GM12875 (cell line): ENCODE measurements around the gene BLOC1S5.
"Not testable (repeated sequence)": the region's sequence is repeated elsewhere in the genome, so short reads cannot be mapped to it uniquely, and the experiment has no call there.

Experiments
- H3K4me3 ChIP-seq: one replicate; pipeline ENCODE4 v1.5.1; 2011; ENCODE audit warnings: low read depth, low read length, control low read depth
- CTCF ChIP-seq: IDR thresholded peaks from 2 replicates; pipeline ENCODE4 v1.5.1; 2011; ENCODE audit warnings: low read depth, mild to moderate bottlenecking, control low read depth, inconsistent platforms, low read length, moderate library complexity, borderline replicate concordance; ENCODE audit not compliant: insufficient read depth

BLOC1S5 gene

DNA sequence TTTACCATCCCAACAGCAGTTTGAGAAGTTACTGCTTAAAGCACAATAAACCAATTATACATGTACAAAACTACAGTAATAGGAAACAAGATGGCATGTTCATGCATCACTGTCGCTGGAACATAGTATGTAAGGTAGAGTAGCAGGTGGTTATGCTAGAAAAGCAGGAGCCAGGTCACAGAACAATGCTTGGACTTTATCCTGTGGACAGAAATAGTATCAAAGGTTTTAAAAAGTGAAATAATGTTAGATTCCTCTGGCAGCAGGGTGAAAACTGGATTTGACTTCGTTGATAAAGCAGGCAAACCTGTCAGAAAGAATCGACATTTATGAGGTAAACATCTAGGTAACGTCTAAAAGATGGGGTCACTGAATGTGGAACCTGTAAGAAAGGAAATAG lies 2.5 kb downstream of the BLOC1S5 start:
- no peak overlapping the region for H3K4me3 ChIP-seq
- no peak for TF ChIP-seq CTCF

DNA sequence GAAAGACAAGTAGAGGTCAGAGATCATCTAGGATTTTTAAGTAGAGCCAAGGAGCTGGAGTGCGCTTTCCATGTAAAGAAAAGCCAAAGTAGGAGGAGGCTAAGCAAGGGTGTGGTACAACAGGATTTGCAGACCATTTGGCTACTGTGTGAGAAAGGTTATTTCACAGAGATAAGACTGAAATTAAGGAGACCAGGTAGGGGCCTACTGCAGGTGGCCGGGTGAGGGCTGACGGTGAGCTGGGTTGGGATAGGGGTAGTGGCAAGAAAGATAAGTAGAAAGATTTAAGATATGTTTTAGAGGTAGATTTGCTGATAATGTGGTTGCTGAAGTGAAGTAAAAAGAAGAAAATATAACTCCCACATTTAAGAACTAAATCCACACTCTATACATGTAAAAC lies 3.8 kb downstream of the BLOC1S5 start:
- no peak for TF ChIP-seq CTCF
- H3K4me3 ChIP-seq = no peak overlapping the region

GRCh38 chr6:8059129-8059528 lies 5.1 kb downstream of the BLOC1S5 start:
- no peak overlapping the region for H3K4me3 ChIP-seq
- no peak for TF ChIP-seq CTCF

DNA sequence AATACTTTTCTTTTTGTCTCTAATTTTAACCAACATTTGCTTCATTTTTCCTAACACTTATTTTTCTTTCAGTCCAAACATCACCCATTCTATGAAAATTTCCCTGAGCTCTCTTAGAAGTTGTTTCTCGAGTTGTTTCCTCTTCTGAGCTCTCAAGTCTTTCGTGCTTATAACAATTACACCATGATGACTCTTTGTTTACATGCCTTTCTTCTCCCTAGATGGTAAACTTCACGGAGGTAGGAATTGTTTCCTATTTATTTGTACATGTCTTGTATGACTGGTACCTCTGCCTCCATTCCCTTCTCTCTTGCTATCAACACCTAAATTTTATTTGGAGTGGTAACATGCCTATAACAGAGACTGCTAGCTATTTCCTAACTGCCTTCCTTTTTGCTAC lies 6.4 kb downstream of the BLOC1S5 start:
- TF ChIP-seq CTCF = no peak
- no peak overlapping the region for H3K4me3 ChIP-seq

GRCh38 chr6:8057263-8057662 lies 6.9 kb downstream of the BLOC1S5 start:
- no peak overlapping the region for H3K4me3 ChIP-seq
- TF ChIP-seq CTCF = no peak

DNA sequence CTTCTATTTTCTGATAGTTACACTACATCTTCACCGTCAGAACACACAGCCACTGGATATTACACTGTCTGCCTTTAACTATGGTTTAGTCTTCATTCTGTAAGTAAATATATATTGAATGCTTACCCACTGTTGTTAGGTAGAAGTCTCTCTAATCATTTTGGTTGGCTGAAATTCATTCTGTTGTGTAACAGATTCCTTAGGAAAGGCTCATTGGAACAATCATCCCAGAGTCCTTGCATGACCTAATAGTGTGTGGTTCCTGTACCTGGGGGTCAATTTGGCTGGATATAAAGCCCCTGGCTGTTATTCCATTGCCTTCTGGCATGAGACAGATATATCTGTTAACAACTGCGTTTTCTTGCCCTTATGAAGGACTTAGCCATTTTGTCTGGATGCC lies 9.9 kb downstream of the BLOC1S5 start:
- no peak for TF ChIP-seq CTCF
- no peak overlapping the region for H3K4me3 ChIP-seq

DNA sequence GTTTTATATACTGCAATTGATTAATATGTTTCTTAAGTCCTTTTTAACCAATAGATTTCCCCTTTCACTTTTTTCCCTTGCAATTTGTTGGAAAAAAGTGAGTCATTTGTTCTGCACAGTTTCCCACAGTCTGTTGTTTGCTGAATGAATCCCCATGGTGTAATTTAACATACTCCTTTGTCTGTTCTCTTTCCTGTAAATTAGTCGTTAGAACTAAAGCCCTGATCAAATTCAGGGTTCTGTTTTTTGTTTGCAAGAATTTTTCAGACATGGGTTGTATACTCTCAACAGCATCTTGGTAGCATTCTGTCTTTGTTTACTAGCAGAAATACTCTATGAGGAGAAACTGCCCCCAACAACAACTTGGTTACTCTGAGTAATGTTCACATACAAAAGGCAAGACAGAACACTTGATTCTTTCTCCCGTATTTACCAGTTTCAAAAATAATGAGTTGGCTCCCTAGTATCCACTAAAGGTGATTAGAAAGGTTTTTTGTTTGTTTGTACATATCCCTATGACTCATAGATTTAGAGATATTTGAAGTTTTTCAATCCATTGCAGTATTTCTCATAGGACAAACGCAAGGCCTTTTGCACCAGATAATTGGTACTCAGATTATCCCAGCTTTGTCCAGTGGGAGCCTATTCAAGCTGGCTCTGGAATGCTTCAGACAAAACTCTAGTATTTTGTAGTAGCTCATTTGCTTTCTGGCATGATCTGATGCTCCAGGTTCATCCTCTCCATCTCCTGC lies 16.5 kb downstream of the BLOC1S5 start:
- no peak overlapping the region for H3K4me3 ChIP-seq
- no peak for TF ChIP-seq CTCF

GRCh38 chr6:8045769-8046168 lies 18.4 kb downstream of the BLOC1S5 start:
- H3K4me3 ChIP-seq = not testable (repeated sequence)
